ENCODE data around the gene GRID2.

DNA sequence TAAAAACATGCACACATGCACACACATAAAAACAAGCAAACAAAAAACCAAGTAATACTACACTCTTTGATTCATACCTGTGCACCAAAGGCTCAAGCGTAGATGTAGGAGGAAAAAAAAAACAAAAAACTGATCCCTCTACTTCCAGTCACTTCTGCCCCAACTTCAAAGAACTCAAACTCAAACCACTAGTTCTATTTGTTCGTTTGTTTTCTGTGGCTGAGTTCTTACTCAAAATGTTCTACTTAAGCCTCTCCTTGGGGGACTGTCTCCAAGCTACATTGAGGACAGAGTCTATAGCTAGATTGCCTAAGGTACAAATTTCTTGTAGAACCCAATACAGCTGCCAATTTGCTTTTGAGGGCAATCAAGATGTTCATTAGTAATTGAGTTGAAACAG is 1353.8 kb downstream of the GRID2 start:
- TF ChIP-seq ZNF263 (CRISPR knock-in tag; IDR thresholded peaks at IDR 0.05), result no peak
- no peak for TF ChIP-seq CEBPB (IDR thresholded peaks at IDR 0.05; ENCODE audit: borderline replicate concordance, low read depth, low read length)
- TF ChIP-seq HNF4G (IDR thresholded peaks at IDR 0.05; ENCODE audit: borderline replicate concordance, low read depth, low read length), result no peak
- no peak for TF ChIP-seq HNF4G (CRISPR knock-in tag; IDR thresholded peaks at IDR 0.05; ENCODE audit: borderline replicate concordance, low read depth)
- no peak for TF ChIP-seq MXI1 (IDR thresholded peaks at IDR 0.05; ENCODE audit: borderline replicate concordance, low read depth, low read length)
- no peak for TF ChIP-seq SP2 (CRISPR knock-in tag; IDR thresholded peaks at IDR 0.05)
- TF ChIP-seq ZSCAN20 (CRISPR knock-in tag; IDR thresholded peaks at IDR 0.05; ENCODE audit: borderline replicate concordance), result no peak
- TF ChIP-seq, protein P1, sequence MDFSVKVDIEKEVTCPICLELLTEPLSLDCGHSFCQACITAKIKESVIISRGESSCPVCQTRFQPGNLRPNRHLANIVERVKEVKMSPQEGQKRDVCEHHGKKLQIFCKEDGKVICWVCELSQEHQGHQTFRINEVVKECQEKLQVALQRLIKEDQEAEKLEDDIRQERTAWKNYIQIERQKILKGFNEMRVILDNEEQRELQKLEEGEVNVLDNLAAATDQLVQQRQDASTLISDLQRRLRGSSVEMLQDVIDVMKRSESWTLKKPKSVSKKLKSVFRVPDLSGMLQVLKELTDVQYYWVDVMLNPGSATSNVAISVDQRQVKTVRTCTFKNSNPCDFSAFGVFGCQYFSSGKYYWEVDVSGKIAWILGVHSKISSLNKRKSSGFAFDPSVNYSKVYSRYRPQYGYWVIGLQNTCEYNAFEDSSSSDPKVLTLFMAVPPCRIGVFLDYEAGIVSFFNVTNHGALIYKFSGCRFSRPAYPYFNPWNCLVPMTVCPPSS (IDR thresholded peaks at IDR 0.05), result no peak
- TF ChIP-seq RELA (CRISPR knock-in tag; IDR thresholded peaks at IDR 0.05), result no peak
- TF ChIP-seq, protein P2, sequence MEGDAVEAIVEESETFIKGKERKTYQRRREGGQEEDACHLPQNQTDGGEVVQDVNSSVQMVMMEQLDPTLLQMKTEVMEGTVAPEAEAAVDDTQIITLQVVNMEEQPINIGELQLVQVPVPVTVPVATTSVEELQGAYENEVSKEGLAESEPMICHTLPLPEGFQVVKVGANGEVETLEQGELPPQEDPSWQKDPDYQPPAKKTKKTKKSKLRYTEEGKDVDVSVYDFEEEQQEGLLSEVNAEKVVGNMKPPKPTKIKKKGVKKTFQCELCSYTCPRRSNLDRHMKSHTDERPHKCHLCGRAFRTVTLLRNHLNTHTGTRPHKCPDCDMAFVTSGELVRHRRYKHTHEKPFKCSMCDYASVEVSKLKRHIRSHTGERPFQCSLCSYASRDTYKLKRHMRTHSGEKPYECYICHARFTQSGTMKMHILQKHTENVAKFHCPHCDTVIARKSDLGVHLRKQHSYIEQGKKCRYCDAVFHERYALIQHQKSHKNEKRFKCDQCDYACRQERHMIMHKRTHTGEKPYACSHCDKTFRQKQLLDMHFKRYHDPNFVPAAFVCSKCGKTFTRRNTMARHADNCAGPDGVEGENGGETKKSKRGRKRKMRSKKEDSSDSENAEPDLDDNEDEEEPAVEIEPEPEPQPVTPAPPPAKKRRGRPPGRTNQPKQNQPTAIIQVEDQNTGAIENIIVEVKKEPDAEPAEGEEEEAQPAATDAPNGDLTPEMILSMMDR (CRISPR knock-in tag; IDR thresholded peaks at IDR 0.05), result no peak
- TF ChIP-seq SRSF9 (IDR thresholded peaks at IDR 0.05; ENCODE audit: borderline replicate concordance, insufficient read depth, low read depth, low read length, poor library complexity, severe bottlenecking), result no peak
- no peak for TF ChIP-seq EHMT2 (IDR thresholded peaks at IDR 0.05; ENCODE audit: borderline replicate concordance, low read depth, low read length)

Data from HepG2 (cell line).